ENCODE data around the gene GNAI2. TPM values are rescaled to one million over a fixed set of nuclear protein-coding genes. Genes with fewer than 3 reads are reported as not detected.

Gene GNAI2
- total RNA-seq, 1 experiment from 2014 or later: 185 TPM

- TF ChIP-seq E2F5 (CRISPR knock-in tag; IDR thresholded peaks at IDR 0.05) (no peak), MYBL2 (CRISPR knock-in tag; IDR thresholded peaks at IDR 0.05) (no peak), ELF4 (CRISPR knock-in tag; IDR thresholded peaks at IDR 0.05; ENCODE audit: low read depth) (no peak), ATF1 (CRISPR knock-in tag; IDR thresholded peaks at IDR 0.05) (no peak), ZBTB21 (CRISPR knock-in tag; IDR thresholded peaks at IDR 0.05; ENCODE audit: borderline replicate concordance) (no peak), ZMAT4 (CRISPR knock-in tag; IDR thresholded peaks at IDR 0.05) (no peak), ZNF121 (CRISPR knock-in tag; IDR thresholded peaks at IDR 0.05) (no peak), E2F1 (CRISPR knock-in tag; IDR thresholded peaks at IDR 0.05) (no peak)
These were observed 18.3 kb upstream of the GNAI2 start (continued) for GRCh38 chr3:50217681-50218080.

- TF ChIP-seq EMX1 (CRISPR knock-in tag; IDR thresholded peaks at IDR 0.05): no peak
- no peak for TF ChIP-seq RELA (CRISPR knock-in tag; IDR thresholded peaks at IDR 0.05; ENCODE audit: borderline replicate concordance)
- no peak for TF ChIP-seq HMGA2 (CRISPR knock-in tag; IDR thresholded peaks at IDR 0.05)
- TF ChIP-seq CTCF (IDR thresholded peaks at IDR 0.05): no peak
- no peak for TF ChIP-seq TEAD4 (CRISPR knock-in tag; IDR thresholded peaks at IDR 0.05)
- TF ChIP-seq GRHL2 (CRISPR knock-in tag; IDR thresholded peaks at IDR 0.05; ENCODE audit: insufficient replicate concordance, severe bottlenecking): no peak
- no peak for TF ChIP-seq AR (CRISPR knock-in tag; IDR thresholded peaks at IDR 0.05)
- no peak for TF ChIP-seq STAT6 (CRISPR knock-in tag; conservative IDR thresholded peaks at IDR 0.05; ENCODE audit: low read depth)
- no peak for TF ChIP-seq ATF6 (CRISPR knock-in tag; IDR thresholded peaks at IDR 0.05)
- no peak for TF ChIP-seq MXD4 (CRISPR knock-in tag; IDR thresholded peaks at IDR 0.05; ENCODE audit: borderline replicate concordance)
- TF ChIP-seq NR2C2 (CRISPR knock-in tag; IDR thresholded peaks at IDR 0.05): no peak
- TF ChIP-seq IRF2 (CRISPR knock-in tag; IDR thresholded peaks at IDR 0.05; ENCODE audit: borderline replicate concordance, low read depth): no peak
- no peak for TF ChIP-seq GTF2I (CRISPR knock-in tag; conservative IDR thresholded peaks at IDR 0.05)
- no peak for TF ChIP-seq ZNF138 (CRISPR knock-in tag; conservative IDR thresholded peaks at IDR 0.05)
- TF ChIP-seq CBFB (CRISPR knock-in tag; IDR thresholded peaks at IDR 0.05; ENCODE audit: low read depth): no peak
- no peak for TF ChIP-seq JAZF1 (CRISPR knock-in tag; IDR thresholded peaks at IDR 0.05)
- no peak for TF ChIP-seq ZNF396 (CRISPR knock-in tag; IDR thresholded peaks at IDR 0.05; ENCODE audit: borderline replicate concordance)
- TF ChIP-seq NR3C1 (CRISPR knock-in tag; conservative IDR thresholded peaks at IDR 0.05; ENCODE audit: low read depth): no peak
- POLR2A ChIA-PET: no interaction called here
- no peaks in the 10 kb centered on the region for H3K4me1 Mint-ChIP-seq
- no peaks in the 10 kb centered on the region for H3K27me3 Mint-ChIP-seq (ENCODE audit: low read depth)
- H3K4me3 Mint-ChIP-seq: no peak overlapping the region
- CTCF ChIA-PET: interaction anchor here (0.8 to 17.1 kb wide), 9 partner anchors 7 to 103 kb away, joined by 3 to 604 read pairs (median 3); partner anchors contain the start of genes GNAT1 and SLC38A3
- no peaks in the 10 kb centered on the region for H3K9me3 Mint-ChIP-seq
- no peak for ATAC-seq
- no peaks in the 10 kb centered on the region for H3K36me3 Mint-ChIP-seq
- DNase-seq (ENCODE audit: low spot score): no peak
- H3K27ac Mint-ChIP-seq: no peak overlapping the region
These were observed 17.6 kb upstream of the GNAI2 start for GRCh38 chr3:50218448-50218847.

Data from WTC11 (cell line).